Endodermal cell (in vitro differentiated cells): ENCODE measurements around the gene VAC14. TPM values are rescaled to one million over a fixed set of nuclear protein-coding genes. Genes with fewer than 3 reads are reported as not detected.

ENCODE experiments used
- DNase-seq: peaks from one replicate; pipeline ENCODE4 v3.0.0-alpha.2; 2017
- H3K27ac ChIP-seq: 2 replicates; pipeline ENCODE4 v1.5.1; 2013; ENCODE audit warnings: mild to moderate bottlenecking, low read depth, low read length, moderate library complexity
- H3K27me3 ChIP-seq: 2 replicates; pipeline ENCODE4 v1.6.1; 2013; ENCODE audit warnings: mild to moderate bottlenecking, low read length, moderate library complexity; ENCODE audit not compliant: insufficient read depth, control insufficient read depth, poor library complexity, severe bottlenecking
- H3K36me3 ChIP-seq: 2 replicates; pipeline ENCODE4 v1.7.0; 2013; ENCODE audit warnings: mild to moderate bottlenecking, low read length, moderate library complexity; ENCODE audit not compliant: control insufficient read depth, insufficient read depth
- H3K4me1 ChIP-seq: one replicate; pipeline ENCODE4 v1.7.0; 2013; ENCODE audit warnings: low read length; ENCODE audit not compliant: control insufficient read depth, insufficient read depth
- H3K4me3 ChIP-seq: 2 replicates; pipeline ENCODE4 v1.5.1; 2013; ENCODE audit warnings: mild to moderate bottlenecking, low read length, moderate library complexity
- H3K9ac ChIP-seq: 2 replicates; pipeline ENCODE4 v1.6.1; 2013; ENCODE audit warnings: mild to moderate bottlenecking, low read length, moderate library complexity; ENCODE audit not compliant: poor library complexity, severe bottlenecking; ENCODE audit errors: extremely low read depth
- H3K9me3 ChIP-seq: 2 replicates; pipeline ENCODE4 v1.6.1; 2013; ENCODE audit warnings: mild to moderate bottlenecking, low read length, moderate library complexity; ENCODE audit not compliant: control insufficient read depth
- H3K27ac Mint-ChIP-seq: 2 replicates; pipeline ENCODE4 v1.8.0; 2020; ENCODE audit warnings: mixed read lengths
- H3K27me3 Mint-ChIP-seq: 2 replicates; pipeline ENCODE4 v1.8.0; 2021; ENCODE audit warnings: mild to moderate bottlenecking, mixed read lengths; ENCODE audit not compliant: insufficient read depth
- H3K36me3 Mint-ChIP-seq: 2 replicates; pipeline ENCODE4 v1.8.0; 2020; ENCODE audit warnings: low read depth, mixed read lengths
- H3K4me1 Mint-ChIP-seq: 2 replicates; pipeline ENCODE4 v1.8.0; 2020; ENCODE audit warnings: mixed read lengths
- H3K4me3 Mint-ChIP-seq: 2 replicates; pipeline ENCODE4 v1.8.0; 2020; ENCODE audit warnings: mild to moderate bottlenecking, moderate library complexity, mixed read lengths
- H3K9me3 Mint-ChIP-seq: 2 replicates; pipeline ENCODE4 v1.8.0; 2020; ENCODE audit warnings: mild to moderate bottlenecking, mixed read lengths
- CTCF ChIP-seq: fragments of 200-600 bp; sonication (generic); conservative IDR thresholded peaks from 2 replicates; pipeline ENCODE4 v1.5.0; 2021; ENCODE audit warnings: antibody characterized with exemption, mild to moderate bottlenecking
- WGBS, 2 experiments: methylation state at CpG; one replicate each; pipeline versions ENCODE4 v1.1.5 to v1.1.7; 2013; ENCODE audit warnings: missing lambda C conversion rate in 2 of 2, mixed read lengths in 1 of 2; ENCODE audit not compliant: insufficient coverage in 1 of 2, insufficient read length in 1 of 2; 5-methylcytosine and 5-hydroxymethylcytosine counted together
- total RNA-seq, 2 donors: library from RNA; stranded (reverse); fragmentation: NEBNext Ultra II Directional in 1 of 2; extraction: Animal tissue kit (Norgen Biotek cat#: 25700) in 1 of 2; gene quantifications; 2 replicates in 1 of 2; 3 replicates in 1 of 2; pipeline ENCODE4 v1.2.1, GENCODE V29; 2021

Gene VAC14
- total RNA-seq, 2 donors from 2014 or later, result 47.5 to 48.7 TPM

DNA sequence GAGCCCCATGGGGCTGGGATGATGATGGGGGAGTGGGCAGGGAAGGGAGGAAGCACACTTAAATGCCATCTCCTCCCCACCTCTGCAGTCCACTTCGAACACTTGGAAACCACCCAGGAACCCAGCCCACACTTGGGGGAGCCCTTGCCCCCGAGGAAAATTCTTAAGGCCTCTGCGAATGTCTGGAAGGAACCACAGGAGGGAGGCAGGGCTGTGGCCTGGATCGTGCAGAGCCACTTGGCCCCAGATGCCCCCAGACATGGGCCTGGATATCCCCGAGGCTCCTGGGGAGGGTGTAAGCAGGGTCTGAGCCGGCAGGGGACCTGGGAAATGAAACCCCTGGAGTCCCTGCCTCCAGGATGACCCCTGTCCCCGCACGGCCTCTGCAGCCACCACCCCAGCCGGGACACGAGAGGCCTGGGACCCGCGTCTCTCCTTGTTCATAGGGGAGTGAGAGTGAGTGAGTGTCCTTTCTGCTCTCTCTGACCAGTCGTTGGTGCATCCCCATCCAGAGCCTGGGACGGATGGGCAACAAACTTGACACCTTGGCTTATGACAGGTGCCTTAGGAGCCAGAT is 103.3 kb downstream of the VAC14 start:
- H3K4me1 ChIP-seq, result peaks cover 10% of the 10 kb centered on the region
- H3K27ac Mint-ChIP-seq, result no peak overlapping the region
- no peak overlapping the region for H3K9ac ChIP-seq
- WGBS, 2 experiments, result 88 to 89% methylated on average over 11 to 14 of the region's 14 CpGs
- H3K36me3 Mint-ChIP-seq, result peaks cover 10% of the 10 kb centered on the region
- no peak for DNase-seq
- peaks cover 3% of the 10 kb centered on the region for H3K36me3 ChIP-seq
- no peak for TF ChIP-seq CTCF
- H3K9me3 ChIP-seq, result no peaks in the 10 kb centered on the region
- H3K27me3 ChIP-seq, result no peaks in the 10 kb centered on the region
- H3K4me3 ChIP-seq, result no peak overlapping the region
- no peaks in the 10 kb centered on the region for H3K9me3 Mint-ChIP-seq
- H3K4me1 Mint-ChIP-seq, result peaks cover 14% of the 10 kb centered on the region
- H3K27ac ChIP-seq, result peak overlapping the region; percentile 47
- H3K27me3 Mint-ChIP-seq, result no peaks in the 10 kb centered on the region
- no peak overlapping the region for H3K4me3 Mint-ChIP-seq

GRCh38 chr16:70696952-70697593 is 103.9 kb downstream of the VAC14 start:
- Mint-ChIP-seq H3K4me3 (no peak overlapping the region), H3K27me3 (no peaks in the 10 kb centered on the region), H3K4me1 (peaks cover 14% of the 10 kb centered on the region), H3K27ac (no peak overlapping the region), H3K9me3 (no peaks in the 10 kb centered on the region), H3K36me3 (peaks cover 10% of the 10 kb centered on the region)
- no peaks in the 10 kb centered on the region for H3K27me3 ChIP-seq
- peak; percentile 67 for DNase-seq
- 82 to 90% methylated on average over 8 to 18 of the region's 19 CpGs for WGBS, 2 experiments
- H3K9me3 ChIP-seq, result no peaks in the 10 kb centered on the region
- peak overlapping the region; percentile 47 for H3K27ac ChIP-seq
- no peak overlapping the region for H3K4me3 ChIP-seq
- no peak overlapping the region for H3K9ac ChIP-seq
- peaks cover 10% of the 10 kb centered on the region for H3K4me1 ChIP-seq
- H3K36me3 ChIP-seq, result peaks cover 3% of the 10 kb centered on the region
- no peak for TF ChIP-seq CTCF

- 94 to 100% methylated on average over 3 to 8 of the region's 8 CpGs for WGBS, 2 experiments
- no peaks in the 10 kb centered on the region for H3K9me3 ChIP-seq
- H3K27me3 ChIP-seq, result no peaks in the 10 kb centered on the region
- H3K4me3 ChIP-seq, result no peak overlapping the region
- TF ChIP-seq CTCF, result no peak
- H3K36me3 Mint-ChIP-seq, result peaks cover 10% of the 10 kb centered on the region
- H3K27ac Mint-ChIP-seq, result no peak overlapping the region
- H3K4me1 Mint-ChIP-seq, result peaks cover 14% of the 10 kb centered on the region
- peaks cover 3% of the 10 kb centered on the region for H3K36me3 ChIP-seq
- H3K27me3 Mint-ChIP-seq, result no peaks in the 10 kb centered on the region
- DNase-seq, result no peak
- H3K4me1 ChIP-seq, result peaks cover 10% of the 10 kb centered on the region
- H3K4me3 Mint-ChIP-seq, result no peak overlapping the region
- H3K9me3 Mint-ChIP-seq, result no peaks in the 10 kb centered on the region
- H3K9ac ChIP-seq, result no peak overlapping the region
- no peak overlapping the region for H3K27ac ChIP-seq
Observed at GRCh38 chr16:70696355-70696754, 104.6 kb downstream of the VAC14 start.
